Mucosa of rectum (tissue), 2 donors: ENCODE data around the gene IGSF3.
A peak's percentile ranks its signal among the peaks of the same experiment; 100 is the strongest.
"Not testable (repeated sequence)": the region's sequence is repeated elsewhere in the genome, so short reads cannot be mapped to it uniquely, and the experiment has no call there.

Source experiments
- H3K27ac ChIP-seq, 2 donors: one replicate each; pipeline ENCODE4 v1.7.0; 2013; ENCODE audit warnings: inconsistent platforms in 2 of 2, low read depth in 2 of 2, low read length in 2 of 2
- H3K27me3 ChIP-seq, 2 donors: one replicate each; pipeline ENCODE4 v1.7.0; 2013; ENCODE audit warnings: low read length in 2 of 2; ENCODE audit not compliant: control insufficient read depth in 2 of 2, insufficient read depth in 2 of 2
- H3K36me3 ChIP-seq, 2 donors: one replicate each; pipeline ENCODE4 v1.7.0; 2013; ENCODE audit warnings: low read length in 2 of 2; ENCODE audit not compliant: control insufficient read depth in 2 of 2, insufficient read depth in 2 of 2
- H3K4me1 ChIP-seq, 2 donors: one replicate each; pipeline ENCODE4 v1.7.0; 2013; ENCODE audit warnings: low read length in 2 of 2, mild to moderate bottlenecking in 1 of 2; ENCODE audit not compliant: control insufficient read depth in 2 of 2, insufficient read depth in 2 of 2
- H3K4me3 ChIP-seq, 2 donors: one replicate each; pipeline ENCODE4 v1.7.0; 2013; ENCODE audit warnings: low read length in 2 of 2
- H3K9ac ChIP-seq, 2 donors: one replicate each; pipeline ENCODE4 v1.7.0; 2013; ENCODE audit warnings: low read length in 2 of 2, low read depth in 1 of 2, mild to moderate bottlenecking in 1 of 2
- H3K9me3 ChIP-seq, 2 donors: one replicate each; pipeline ENCODE4 v1.7.0; 2013; ENCODE audit warnings: low read length in 2 of 2; ENCODE audit not compliant: control insufficient read depth in 2 of 2
- donor health status: healthy.
- donor health status: Normal muscosa, but diverticular disease.

Gene IGSF3

GRCh38 chr1:116664978-116665371 lies 2.6 kb downstream of the IGSF3 start:
- Histone ChIP-seq H3K27me3 (peaks cover 0 to 2% of the 10 kb centered on the region in 2 donors), H3K4me3 (peak overlapping the region; percentile 43 to 79), H3K27ac (no peak overlapping the region), H3K4me1 (peaks cover 21 to 41% of the 10 kb centered on the region in 2 donors), H3K9ac (no peak overlapping the region), H3K36me3 (no peaks in the 10 kb centered on the region), H3K9me3 (no peaks in the 10 kb centered on the region)

DNA sequence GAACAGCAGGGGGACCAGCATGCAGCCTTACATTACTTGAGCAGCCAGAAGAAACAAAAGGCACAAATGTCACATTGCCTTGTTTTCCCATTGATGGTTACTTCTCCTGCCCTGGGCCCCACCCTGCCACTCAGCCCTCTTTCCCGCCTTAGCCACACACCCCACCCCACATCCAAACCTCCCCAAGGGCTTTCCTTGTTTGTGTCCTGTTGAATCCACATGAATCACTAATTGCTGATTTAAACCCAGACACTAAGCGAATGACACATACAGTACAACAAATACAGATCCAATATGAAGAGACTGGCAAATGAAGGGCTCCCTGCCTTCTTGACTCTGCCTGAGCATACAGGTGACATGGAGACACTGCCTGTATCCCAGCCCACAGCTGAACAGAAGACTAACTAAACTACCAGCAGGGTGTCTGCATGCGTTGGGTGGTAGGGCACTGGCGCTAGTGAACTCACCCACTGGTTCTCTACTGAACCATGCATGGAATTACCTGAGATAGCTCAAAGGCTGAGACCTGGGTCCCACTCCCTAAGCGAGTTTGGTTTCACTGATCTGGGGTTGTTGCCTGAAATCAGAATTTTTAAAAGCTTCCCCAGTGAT lies 3.1 kb downstream of the IGSF3 start:
- no peak overlapping the region for H3K9ac ChIP-seq
- H3K9me3 ChIP-seq: no peaks in the 10 kb centered on the region

DNA sequence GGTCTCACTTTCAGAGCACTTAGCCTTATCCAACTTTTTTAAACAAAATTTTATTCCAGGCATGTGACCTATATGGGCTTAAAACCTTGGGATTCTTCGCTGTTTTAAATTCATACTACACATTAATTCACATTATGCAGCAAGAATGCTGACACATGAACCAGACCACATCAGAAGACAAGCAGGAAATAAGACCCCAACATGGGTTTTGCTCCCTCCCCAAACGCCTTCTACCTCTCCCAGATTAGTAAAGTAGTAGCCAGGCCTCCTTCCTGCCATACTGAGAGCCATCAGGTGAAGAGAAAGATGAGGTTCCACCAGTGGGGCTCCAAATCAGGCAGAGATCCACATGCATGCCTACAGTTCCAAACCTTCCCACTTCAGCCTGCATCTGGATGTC lies 3.7 kb downstream of the IGSF3 start:
- no peaks in the 10 kb centered on the region for H3K36me3 ChIP-seq
- H3K27ac ChIP-seq: no peak overlapping the region
- peaks cover 21 to 41% of the 10 kb centered on the region in 2 donors for H3K4me1 ChIP-seq
- no peak overlapping the region for H3K4me3 ChIP-seq
- H3K27me3 ChIP-seq: peaks cover 0 to 2% of the 10 kb centered on the region in 2 donors
- no peaks in the 10 kb centered on the region for H3K9me3 ChIP-seq
- H3K9ac ChIP-seq: no peak overlapping the region

More for the DNA sequence above, 3.1 kb downstream of the IGSF3 start:
- no peaks in the 10 kb centered on the region for H3K36me3 ChIP-seq
- peak overlapping the region; percentile 17 to 79 for H3K4me3 ChIP-seq
- peaks cover 0 to 2% of the 10 kb centered on the region in 2 donors for H3K27me3 ChIP-seq
- peaks cover 21 to 41% of the 10 kb centered on the region in 2 donors for H3K4me1 ChIP-seq
- no peak overlapping the region for H3K27ac ChIP-seq

- H3K4me1 ChIP-seq: peaks cover 21 to 30% of the 10 kb centered on the region in 2 donors
- H3K9me3 ChIP-seq: no peaks in the 10 kb centered on the region
- H3K4me3 ChIP-seq: no peak overlapping the region
- H3K36me3 ChIP-seq: no peaks in the 10 kb centered on the region
- H3K27me3 ChIP-seq: peaks cover 0 to 2% of the 10 kb centered on the region in 2 donors
- no peak overlapping the region for H3K9ac ChIP-seq
- H3K27ac ChIP-seq: no peak overlapping the region
Observed at GRCh38 chr1:116661633-116662032, 5.9 kb downstream of the IGSF3 start.

GRCh38 chr1:116658645-116659044 lies 8.9 kb downstream of the IGSF3 start:
- not testable (repeated sequence) for H3K36me3 ChIP-seq, H3K4me1 ChIP-seq, H3K9me3 ChIP-seq, H3K27me3 ChIP-seq, H3K27ac ChIP-seq, H3K9ac ChIP-seq, H3K4me3 ChIP-seq

DNA sequence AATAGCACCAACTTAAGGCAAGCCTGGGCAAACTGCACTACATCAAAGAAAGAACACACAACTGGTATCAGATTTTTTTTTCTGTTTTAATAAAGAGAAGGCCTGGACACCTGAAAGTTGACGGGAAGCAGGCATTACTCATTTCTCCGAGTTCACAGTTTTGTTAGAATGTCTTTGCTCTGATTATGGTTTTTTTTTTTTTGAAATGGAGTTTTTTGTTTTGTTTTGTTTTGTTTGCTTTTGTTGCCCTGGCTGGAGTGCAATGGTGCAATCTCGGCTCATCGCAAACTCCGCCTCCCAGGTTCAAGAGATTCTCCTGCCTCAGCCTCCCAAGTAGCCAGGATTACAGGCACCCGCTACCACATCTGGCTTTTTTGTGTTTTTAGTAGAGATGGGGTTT lies 9.7 kb downstream of the IGSF3 start:
- H3K9ac ChIP-seq, H3K27ac ChIP-seq, H3K36me3 ChIP-seq, H3K9me3 ChIP-seq, H3K27me3 ChIP-seq, H3K4me3 ChIP-seq, H3K4me1 ChIP-seq: not testable (repeated sequence)

- Histone ChIP-seq H3K9ac (no peak overlapping the region), H3K4me1 (no peaks in the 10 kb centered on the region), H3K36me3 (no peaks in the 10 kb centered on the region), H3K27ac (no peak overlapping the region), H3K9me3 (no peaks in the 10 kb centered on the region), H3K27me3 (no peaks in the 10 kb centered on the region), H3K4me3 (no peak overlapping the region)
Observed at GRCh38 chr1:116654351-116654750, 13.2 kb downstream of the IGSF3 start.

DNA sequence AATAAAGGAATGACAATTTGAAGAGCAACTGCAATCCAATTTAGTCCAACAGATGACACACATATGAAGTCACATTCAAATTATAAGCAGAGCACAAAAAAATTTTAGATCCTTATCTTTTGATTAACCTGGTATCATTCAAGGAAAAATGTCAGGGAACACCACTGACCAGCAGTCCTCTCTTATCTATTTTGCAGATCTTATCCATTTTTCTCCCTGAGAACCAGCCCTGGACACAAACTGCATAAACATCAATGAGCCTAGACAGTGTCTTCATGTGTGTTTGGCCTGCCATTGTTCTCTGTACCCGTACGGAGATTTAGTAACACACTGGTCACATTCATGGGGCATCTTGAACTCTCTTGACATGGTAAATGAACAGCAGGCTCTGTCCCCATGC lies 14.9 kb downstream of the IGSF3 start:
- H3K36me3 ChIP-seq, H3K9me3 ChIP-seq, H3K4me3 ChIP-seq, H3K9ac ChIP-seq, H3K4me1 ChIP-seq, H3K27ac ChIP-seq, H3K27me3 ChIP-seq: not testable (repeated sequence)

GRCh38 chr1:116650781-116651180 lies 16.8 kb downstream of the IGSF3 start:
- not testable (repeated sequence) for H3K36me3 ChIP-seq, H3K9ac ChIP-seq, H3K27me3 ChIP-seq, H3K4me3 ChIP-seq, H3K27ac ChIP-seq, H3K9me3 ChIP-seq
- H3K4me1 ChIP-seq: peaks cover 3 to 12% of the 10 kb centered on the region in 2 donors

GRCh38 chr1:116649041-116649440 lies 18.5 kb downstream of the IGSF3 start:
- H3K9ac ChIP-seq, H3K27me3 ChIP-seq, H3K9me3 ChIP-seq, H3K27ac ChIP-seq, H3K4me3 ChIP-seq, H3K36me3 ChIP-seq: not testable (repeated sequence)
- H3K4me1 ChIP-seq: peaks cover 3 to 18% of the 10 kb centered on the region in 2 donors

- not testable (repeated sequence) for H3K9me3 ChIP-seq, H3K9ac ChIP-seq, H3K36me3 ChIP-seq, H3K27me3 ChIP-seq, H3K27ac ChIP-seq, H3K4me3 ChIP-seq
- H3K4me1 ChIP-seq: peaks cover 3 to 22% of the 10 kb centered on the region in 2 donors
Observed at GRCh38 chr1:116648325-116648724, 19.2 kb downstream of the IGSF3 start.
